GM12874 (cell line): ENCODE data around the gene DLGAP4.

ENCODE experiments used
- TF ChIP-seq, protein P1 (sequence below): IDR thresholded peaks from 2 replicates; pipeline ENCODE4 v1.5.1; 2011; ENCODE audit warnings: low read depth, mild to moderate bottlenecking, control low read depth, low read length, moderate library complexity; ENCODE audit not compliant: insufficient read depth

DLGAP4 gene

DNA sequence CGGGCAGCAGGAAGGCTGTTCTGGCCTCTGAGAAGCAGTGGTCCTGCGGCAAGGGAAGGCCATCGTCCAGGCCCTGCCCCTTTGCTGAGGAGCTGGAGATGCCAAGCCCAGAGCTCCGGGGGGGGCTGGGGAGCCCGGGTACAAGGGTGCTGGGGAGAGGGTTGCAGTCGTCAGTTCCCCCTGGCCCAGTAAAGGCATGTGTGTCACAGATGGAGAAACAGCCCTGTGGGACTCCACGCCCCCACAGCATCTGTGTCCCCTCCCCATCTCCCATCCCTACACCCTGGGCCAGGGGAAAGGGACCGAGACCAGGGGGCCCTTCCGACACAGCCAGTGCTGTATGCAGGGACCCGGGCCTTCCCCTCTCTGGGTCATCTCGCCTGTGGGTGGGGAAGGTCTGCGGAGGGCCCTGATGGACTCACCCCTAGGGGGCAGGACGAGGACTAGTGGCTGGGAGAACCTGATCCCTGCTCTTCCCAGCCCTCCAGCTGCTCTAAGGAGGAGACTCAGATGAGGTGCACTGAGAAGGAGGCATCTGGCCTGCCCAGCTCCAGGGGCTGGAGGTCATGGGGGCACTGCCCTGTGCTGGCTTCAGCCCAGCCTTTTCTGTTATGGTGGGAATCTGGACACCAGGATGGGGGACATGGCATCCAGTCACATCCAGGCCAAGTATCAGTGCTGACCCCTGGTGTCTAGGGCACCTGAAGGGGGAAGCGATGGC, 235.8 kb downstream of the DLGAP4 start:
- TF ChIP-seq, protein P1, sequence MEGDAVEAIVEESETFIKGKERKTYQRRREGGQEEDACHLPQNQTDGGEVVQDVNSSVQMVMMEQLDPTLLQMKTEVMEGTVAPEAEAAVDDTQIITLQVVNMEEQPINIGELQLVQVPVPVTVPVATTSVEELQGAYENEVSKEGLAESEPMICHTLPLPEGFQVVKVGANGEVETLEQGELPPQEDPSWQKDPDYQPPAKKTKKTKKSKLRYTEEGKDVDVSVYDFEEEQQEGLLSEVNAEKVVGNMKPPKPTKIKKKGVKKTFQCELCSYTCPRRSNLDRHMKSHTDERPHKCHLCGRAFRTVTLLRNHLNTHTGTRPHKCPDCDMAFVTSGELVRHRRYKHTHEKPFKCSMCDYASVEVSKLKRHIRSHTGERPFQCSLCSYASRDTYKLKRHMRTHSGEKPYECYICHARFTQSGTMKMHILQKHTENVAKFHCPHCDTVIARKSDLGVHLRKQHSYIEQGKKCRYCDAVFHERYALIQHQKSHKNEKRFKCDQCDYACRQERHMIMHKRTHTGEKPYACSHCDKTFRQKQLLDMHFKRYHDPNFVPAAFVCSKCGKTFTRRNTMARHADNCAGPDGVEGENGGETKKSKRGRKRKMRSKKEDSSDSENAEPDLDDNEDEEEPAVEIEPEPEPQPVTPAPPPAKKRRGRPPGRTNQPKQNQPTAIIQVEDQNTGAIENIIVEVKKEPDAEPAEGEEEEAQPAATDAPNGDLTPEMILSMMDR: peak; percentile 42

DNA sequence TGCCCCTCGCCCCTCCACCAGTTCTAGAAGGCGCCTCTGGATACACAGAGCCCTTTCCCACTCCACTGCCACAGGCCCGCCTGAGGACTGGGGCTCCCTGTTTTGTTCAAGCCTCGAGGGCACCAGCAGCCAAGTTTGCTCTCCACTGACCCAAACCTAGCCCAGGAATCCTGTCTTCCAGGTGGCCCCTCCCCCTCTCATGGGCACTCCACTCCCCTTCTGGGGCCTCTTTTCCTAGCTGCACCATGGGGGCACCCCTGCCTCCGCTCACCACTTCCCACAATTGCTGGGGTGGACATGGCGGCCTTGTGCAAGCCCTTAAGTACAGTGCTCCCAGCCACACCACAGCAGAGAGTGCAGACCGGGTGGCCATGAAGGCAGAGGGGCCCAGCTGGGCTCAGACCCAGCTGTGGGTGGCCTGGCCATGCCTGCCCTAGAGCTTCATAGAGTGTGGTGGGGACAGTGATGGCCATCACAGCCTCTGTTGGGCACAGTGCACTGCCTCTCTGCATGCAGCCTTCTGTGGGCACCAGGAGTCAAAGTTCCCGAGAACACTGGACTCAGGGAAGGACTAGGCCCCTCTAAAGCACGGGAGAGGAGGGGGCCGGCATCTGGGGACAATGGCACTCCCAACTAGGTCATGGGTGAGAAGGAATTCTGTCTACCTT, 236.5 kb downstream of the DLGAP4 start:
- TF ChIP-seq, protein P1: no peak

DNA sequence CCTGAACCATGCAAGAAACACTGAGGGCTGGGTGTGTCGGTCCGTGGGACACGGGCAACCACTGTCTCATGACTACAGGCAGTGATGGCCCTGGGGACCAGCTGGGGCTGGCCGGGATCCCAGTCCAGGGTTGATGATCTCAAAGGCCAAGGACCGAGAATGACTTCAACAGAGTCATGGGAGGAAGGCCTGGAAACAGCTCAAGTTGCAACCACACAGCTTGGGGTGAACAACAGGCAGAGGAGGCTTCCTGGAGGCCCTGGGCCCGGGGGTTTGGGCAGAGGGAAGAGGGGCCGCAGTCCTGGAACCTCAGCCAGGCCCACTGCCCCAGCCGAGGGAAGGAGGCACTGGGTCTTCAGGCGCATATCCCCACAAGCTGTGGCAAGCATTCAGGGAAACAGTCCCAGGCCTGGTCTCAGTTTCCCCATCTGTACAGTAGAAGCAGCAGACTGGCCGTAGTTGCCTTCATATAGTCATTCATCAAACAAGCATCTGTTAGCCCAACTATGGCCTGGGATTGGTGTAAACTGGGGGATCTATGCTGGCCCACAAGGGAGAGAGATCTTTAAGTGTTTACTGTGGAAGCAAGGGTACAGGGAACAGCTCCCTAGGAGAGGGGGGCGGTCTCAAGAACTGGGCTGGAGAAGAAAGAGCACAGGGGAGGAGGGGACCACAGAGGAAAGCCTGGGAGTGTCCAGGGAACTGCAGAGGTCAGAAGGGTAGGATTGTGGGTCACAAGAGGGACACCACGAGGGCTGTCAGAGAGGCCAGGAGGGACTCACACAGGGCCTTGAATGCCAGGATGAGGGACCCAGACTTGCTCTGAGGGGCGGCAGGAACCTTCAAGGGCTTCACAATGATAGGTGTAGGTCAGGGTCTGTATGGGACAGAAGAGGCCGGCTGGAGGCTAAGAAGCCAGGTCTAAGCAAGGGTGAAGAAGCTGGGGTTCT, 237.3 kb downstream of the DLGAP4 start:
- TF ChIP-seq, protein P1: no peak

DNA sequence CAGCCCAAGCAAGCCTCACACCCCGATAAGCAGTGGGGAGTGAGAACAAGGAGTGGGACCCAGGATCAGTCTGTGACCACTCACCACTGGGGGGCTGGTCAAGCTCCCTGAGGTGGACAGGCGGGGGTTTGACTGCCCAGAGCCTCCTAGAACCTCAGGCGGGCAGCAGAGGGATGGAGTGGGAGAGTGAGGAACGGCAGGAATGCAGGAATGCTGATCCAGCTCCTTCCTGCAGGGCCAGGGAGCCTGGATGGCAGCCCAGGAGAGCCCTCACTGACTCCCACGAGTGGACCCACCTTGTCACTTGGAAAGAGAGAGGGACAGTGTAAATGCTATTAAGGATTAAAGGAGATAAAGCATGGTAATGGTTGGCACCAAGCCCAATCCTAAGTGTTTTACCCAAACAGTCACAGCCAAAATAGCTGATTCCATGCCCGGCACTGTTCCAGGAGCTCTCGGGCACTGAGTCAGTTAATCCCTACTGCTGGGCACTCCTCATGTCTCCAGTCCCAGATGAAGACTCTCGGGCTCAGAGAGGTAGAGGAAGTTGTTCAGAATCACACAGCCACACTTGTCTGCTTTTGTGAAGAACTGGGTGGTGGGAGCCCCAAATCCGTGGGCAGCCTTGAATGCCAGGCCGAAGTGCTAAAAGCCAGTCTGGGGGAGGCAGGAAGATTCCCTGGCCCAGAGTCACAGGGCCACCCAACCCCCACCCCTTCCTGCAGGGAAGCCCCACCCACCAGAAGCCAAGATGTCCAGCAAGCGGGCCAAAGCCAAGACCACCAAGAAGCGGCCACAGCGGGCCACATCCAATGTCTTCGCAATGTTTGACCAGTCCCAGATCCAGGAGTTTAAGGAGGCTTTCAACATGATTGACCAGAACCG, 238.2 kb downstream of the DLGAP4 start:
- TF ChIP-seq, protein P1: no peak

DNA sequence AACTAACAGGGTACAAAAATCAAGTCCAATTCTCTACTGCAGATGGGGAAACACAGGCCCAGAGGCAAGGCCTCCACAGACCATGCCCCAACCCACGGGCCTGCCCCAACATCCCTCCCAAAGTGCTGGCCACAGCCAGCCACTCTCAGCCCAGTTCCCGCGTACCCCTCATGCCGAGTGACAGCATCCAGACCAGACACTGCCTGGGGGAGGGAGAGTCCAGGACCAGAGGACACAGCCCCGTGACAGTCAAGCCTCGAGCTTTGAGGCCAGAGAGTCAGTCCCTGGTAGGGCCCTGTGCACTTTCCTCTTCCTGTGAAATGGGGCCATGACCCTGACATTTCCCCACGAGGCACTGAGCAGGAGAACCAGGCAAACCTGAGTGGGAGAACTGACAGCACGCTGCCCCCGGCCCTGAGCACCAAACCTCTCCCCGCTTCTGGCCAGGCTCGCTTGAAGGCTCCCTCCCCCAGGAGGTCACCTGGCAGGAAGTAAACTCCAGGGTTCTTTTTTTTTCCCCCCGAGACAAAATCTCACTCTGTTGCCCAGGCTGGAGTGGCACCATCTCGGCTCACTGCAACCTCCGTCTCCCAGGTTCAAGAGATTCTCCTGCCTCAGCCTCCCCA, 240.1 kb downstream of the DLGAP4 start:
- TF ChIP-seq, protein P1: no peak

DNA sequence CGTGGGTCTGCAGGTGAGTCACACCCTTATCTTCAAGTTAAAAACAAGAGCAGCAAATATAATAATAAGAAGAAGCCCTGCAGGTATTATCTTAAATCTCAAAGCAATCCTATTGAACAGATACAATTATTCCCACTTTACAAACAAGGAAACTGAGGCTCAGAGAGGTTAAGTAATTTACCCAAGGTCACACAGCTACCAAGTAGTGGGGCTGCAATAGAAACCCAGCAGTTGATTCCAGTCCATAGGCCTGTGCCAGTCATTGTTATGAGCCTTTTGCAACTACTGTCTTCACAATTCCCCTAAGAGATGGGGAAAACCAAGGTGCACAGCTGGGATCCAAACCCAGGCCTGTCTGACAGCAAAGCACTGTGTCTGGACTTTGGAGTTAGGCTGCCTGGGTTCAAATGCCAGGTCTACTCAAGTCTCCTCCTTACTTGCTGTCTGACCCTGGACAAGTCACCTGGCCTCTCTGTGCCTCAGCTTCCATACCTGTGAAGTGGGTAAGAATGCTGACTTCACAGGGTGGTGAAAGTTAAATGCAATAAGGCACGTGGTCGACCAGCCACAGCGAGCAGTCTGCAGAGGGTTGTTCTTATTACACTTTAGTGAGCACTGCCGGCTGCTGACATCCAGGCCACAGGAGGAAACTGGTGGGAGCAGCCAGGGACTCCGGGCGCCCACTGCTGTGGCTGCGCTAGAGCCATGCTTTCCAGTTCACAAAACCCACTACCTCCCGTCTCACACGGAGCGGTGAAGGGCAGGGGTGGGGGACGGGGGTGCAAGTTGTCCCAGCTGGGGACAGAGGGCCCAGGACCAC, 241.3 kb downstream of the DLGAP4 start:
- TF ChIP-seq, protein P1: no peak
